SH-SY5Y (cell line): Measurements from ENCODE around the gene MDGA2.

Source experiments
- GATA2 ChIP-seq: IDR thresholded peaks from 2 replicates; pipeline ENCODE4 v1.6.1; 2011; ENCODE audit warnings: mild to moderate bottlenecking, low read depth, low read length
- GATA3 ChIP-seq: IDR thresholded peaks from 2 replicates; pipeline ENCODE4 v1.6.1; 2011; ENCODE audit warnings: low read depth, mild to moderate bottlenecking, low read length, moderate library complexity

- no peak for TF ChIP-seq GATA3
- TF ChIP-seq GATA2, result no peak
These were observed 322.2 kb downstream of the MDGA2 start for GRCh38 chr14:47353186-47353585.
